HCT116 (cell line): ENCODE measurements around the gene UBE2E2. TPM values are rescaled to one million over a fixed set of nuclear protein-coding genes. Genes with fewer than 3 reads are reported as not detected.

Source experiments
- ATAC-seq: fragments of 200-7000 bp; cut with Tn5 transposase; 2 replicates; pipeline ENCODE4 v1.9.1; 2020; ENCODE audit warnings: mild to moderate bottlenecking, moderate library complexity
- BruUV-seq: library from RNA; stranded (reverse); fragments of 400-500 nt; replicated peaks from 2 replicates; lab custom pipeline; 2021; lab: Mats Ljungman, UMichigan
- CTCF ChIA-PET: fragments of 300-600 bp; sonication (Branson Sonifier 250); formaldehyde crosslinking; loops from one replicate; lab custom pipeline; 2021; ENCODE audit warnings: antibody characterized with exemption; lab: Charles Lee
- POLR2A ChIA-PET: fragments of 300-600, 350-600 bp; sonication (Branson Sonifier 250); formaldehyde crosslinking; loops from one replicate; lab custom pipeline; 2021; ENCODE audit warnings: antibody characterized with exemption; lab: Charles Lee
- RAD21 ChIA-PET, 2 experiments: fragments of 300-600 bp; sonication (Branson Sonifier 250); formaldehyde crosslinking; loops; one replicate each; lab custom pipeline; 2023; ENCODE audit warnings: low total read pairs in 2 of 2; ENCODE audit not compliant: uncharacterized antibody in 2 of 2, unreplicated experiment in 2 of 2, low non-redundant PET in 1 of 2; lab: Charles Lee
- DNase-seq: peaks from one replicate; pipeline ENCODE4 v3.0.0-alpha.2; 2010; ENCODE audit warnings: low read depth, low spot score
- H2AFZ ChIP-seq: fragments of 200-600 bp; shearing (Covaris generic), sonication (generic); 2 replicates; pipeline ENCODE4 v1.6.1; 2017; ENCODE audit warnings: low read depth, mixed run types, mixed read lengths, antibody characterized with exemption, low read length; ENCODE audit not compliant: poor library complexity, severe bottlenecking
- H3K27ac ChIP-seq: 2 replicates; pipeline ENCODE4 v1.5.1; 2012; ENCODE audit warnings: low read depth, low read length
- H3K27me3 ChIP-seq: fragments of 200-600 bp; sonication (generic); 2 replicates; pipeline ENCODE4 v1.6.1; 2016; ENCODE audit warnings: mixed run types, low read length, mixed read lengths; ENCODE audit not compliant: insufficient read depth
- H3K36me3 ChIP-seq, 2 experiments: fragments of 200-500 bp in 1 of 2; fragments of 200-600 bp in 1 of 2; sonication (Bioruptor generic) in 1 of 2; sonication (generic) in 1 of 2; 2 replicates each; pipeline versions ENCODE4 v1.5.1 to v1.6.1; 2014 to 2016; ENCODE audit warnings: low read length in 2 of 2, inconsistent platforms in 1 of 2, mixed read lengths in 1 of 2, mixed run types in 1 of 2; ENCODE audit not compliant: insufficient read depth in 2 of 2, control insufficient read depth in 1 of 2
- H3K4me1 ChIP-seq, 2 experiments: fragments of 200-600 bp in 1 of 2; sonication (generic) in 1 of 2; 2 replicates each; pipeline versions ENCODE4 v1.5.1 to v1.6.1; 2012 to 2017; ENCODE audit warnings: low read length in 2 of 2, inconsistent platforms in 1 of 2, mild to moderate bottlenecking in 1 of 2, mixed read lengths in 1 of 2, mixed run types in 1 of 2, moderate library complexity in 1 of 2; ENCODE audit not compliant: insufficient read depth in 2 of 2, control insufficient read depth in 1 of 2
- H3K4me2 ChIP-seq: fragments of 200-600 bp; sonication (generic); 2 replicates; pipeline ENCODE4 v1.6.1; 2017; ENCODE audit warnings: mixed run types, low read length, mixed read lengths
- H3K4me3 ChIP-seq, 2 experiments: fragments of 200-600 bp in 1 of 2; sonication (generic) in 1 of 2; replicated peaks in 1 of 2; 2 replicates each; pipeline ENCODE4 v1.5.1; 2011 to 2016; ENCODE audit warnings: low read length in 2 of 2, control low read depth in 1 of 2, low read depth in 1 of 2, mild to moderate bottlenecking in 1 of 2, mixed read lengths in 1 of 2, mixed run types in 1 of 2
- H3K79me2 ChIP-seq: fragments of 200-600 bp; sonication (generic); 2 replicates; pipeline ENCODE4 v1.6.1; 2017; ENCODE audit warnings: mild to moderate bottlenecking, mixed run types, low read length, moderate library complexity, mixed read lengths; ENCODE audit not compliant: insufficient read depth
- H3K9ac ChIP-seq: fragments of 200-600 bp; sonication (generic); 2 replicates; pipeline ENCODE4 v1.6.1; 2016; ENCODE audit warnings: low read length, mixed read lengths
- H3K9me2 ChIP-seq: fragments of 200-600 bp; sonication (generic), shearing (Covaris generic); 2 replicates; pipeline ENCODE4 v1.6.1; 2017; ENCODE audit warnings: mixed run types, mild to moderate bottlenecking, moderate library complexity; ENCODE audit not compliant: insufficient read depth
- H3K9me3 ChIP-seq, 2 experiments: fragments of 200-500 bp in 1 of 2; fragments of 200-600 bp in 1 of 2; sonication (Bioruptor generic) in 1 of 2; sonication (generic) in 1 of 2; 2 replicates each; pipeline ENCODE4 v1.6.1; 2014 to 2017; ENCODE audit warnings: low read length in 2 of 2, mixed read lengths in 2 of 2, inconsistent platforms in 1 of 2, low read depth in 1 of 2, mild to moderate bottlenecking in 1 of 2, mixed run types in 1 of 2, moderate library complexity in 1 of 2; ENCODE audit not compliant: control insufficient read depth in 1 of 2, insufficient read depth in 1 of 2
- H4K20me1 ChIP-seq: fragments of 200-600 bp; sonication (generic), shearing (Covaris generic); 2 replicates; pipeline ENCODE4 v1.6.1; 2017; ENCODE audit warnings: mixed run types, mild to moderate bottlenecking, moderate library complexity; ENCODE audit not compliant: insufficient read depth
- CBX3 ChIP-seq: IDR thresholded peaks from 2 replicates; pipeline ENCODE4 v1.6.1; 2012; ENCODE audit warnings: low read depth
- CEBPB ChIP-seq: IDR thresholded peaks from 2 replicates; pipeline ENCODE4 v1.6.1; 2012; ENCODE audit warnings: low read depth
- CTCF ChIP-seq, 3 experiments: fragments of 200-600 bp in 1 of 3; sonication (generic) in 1 of 3; IDR thresholded peaks in 2 of 3; conservative IDR thresholded peaks in 1 of 3; 2 replicates each; pipeline ENCODE4 v1.5.1; 2012 to 2017; ENCODE audit warnings: low read depth in 2 of 3, low read length in 2 of 3, antibody characterized with exemption in 1 of 3, borderline replicate concordance in 1 of 3, control low read depth in 1 of 3, mild to moderate bottlenecking in 1 of 3, mixed read lengths in 1 of 3, mixed run types in 1 of 3, moderate library complexity in 1 of 3; ENCODE audit not compliant: insufficient read depth in 1 of 3
- EGR1 ChIP-seq: IDR thresholded peaks from 2 replicates; pipeline ENCODE4 v1.6.1; 2012; ENCODE audit warnings: low read depth
- EZH2 ChIP-seq: fragments of 200-600 bp; sonication (generic); IDR thresholded peaks from 2 replicates; pipeline ENCODE4 v1.6.1; 2017; ENCODE audit warnings: antibody characterized with exemption, mixed run types
- EZH2phosphoT487 ChIP-seq: fragments of 200-600 bp; IDR thresholded peaks from 2 replicates; pipeline ENCODE4 v1.6.1; 2018; ENCODE audit warnings: antibody characterized with exemption, borderline replicate concordance
- FOSL1 ChIP-seq: IDR thresholded peaks from 2 replicates; pipeline ENCODE4 v1.6.1; 2012; ENCODE audit warnings: low read depth
- JUND ChIP-seq: IDR thresholded peaks from 2 replicates; pipeline ENCODE4 v1.6.1; 2012
- MAX ChIP-seq: IDR thresholded peaks from 2 replicates; pipeline ENCODE4 v1.6.1; 2012
- POLR2A ChIP-seq: IDR thresholded peaks from 2 replicates; pipeline ENCODE4 v1.7.0; 2011; ENCODE audit warnings: borderline replicate concordance; ENCODE audit not compliant: insufficient read depth, insufficient read length; ENCODE audit errors: extremely low read depth
- RAD21 ChIP-seq: IDR thresholded peaks from 2 replicates; pipeline ENCODE4 v1.6.1; 2012; ENCODE audit warnings: low read depth, mild to moderate bottlenecking
- SIN3A ChIP-seq: IDR thresholded peaks from 2 replicates; pipeline ENCODE4 v1.6.1; 2012; ENCODE audit warnings: low read depth
- SP1 ChIP-seq: IDR thresholded peaks from 2 replicates; pipeline ENCODE4 v1.6.1; 2012; ENCODE audit warnings: low read depth
- SRF ChIP-seq: IDR thresholded peaks from 2 replicates; pipeline ENCODE4 v1.6.1; 2012; ENCODE audit warnings: low read depth
- TCF7L2 ChIP-seq: IDR thresholded peaks from 2 replicates; pipeline ENCODE4 v1.7.0; 2011; ENCODE audit warnings: borderline replicate concordance, inconsistent platforms; ENCODE audit not compliant: insufficient read depth, insufficient read length; ENCODE audit errors: extremely low read depth
- YY1 ChIP-seq: IDR thresholded peaks from 2 replicates; pipeline ENCODE4 v1.6.1; 2011; ENCODE audit warnings: low read length, low read depth, moderate library complexity, mild to moderate bottlenecking; ENCODE audit not compliant: insufficient replicate concordance; ENCODE audit errors: extremely low read depth
- ZFX ChIP-seq: fragments of 450-650 bp; IDR thresholded peaks from 2 replicates; pipeline ENCODE4 v1.6.1; 2017
- ZNF274 ChIP-seq: fragments of 200-500 bp; sonication (Bioruptor generic); IDR thresholded peaks from 2 replicates; pipeline ENCODE4 v1.6.1; 2014; ENCODE audit warnings: mild to moderate bottlenecking, low read depth, low read length, inconsistent platforms
- intact Hi-C: fragments of 100-400 bp; cut with micrococcal nuclease; formaldehyde crosslinking; loops from 2 replicates; pipeline ENCODE4 v1.10.0; 2022
- total RNA-seq: library from RNA; stranded (reverse); gene quantifications from one replicate; pipeline ENCODE4 v1.2.1, GENCODE V29; 2021; ENCODE audit not compliant: unreplicated experiment

The UBE2E2 gene
- total RNA-seq, 1 experiment from 2014 or later: 21.4 TPM

GRCh38 chr3:23490459-23490858 is 287.3 kb downstream of the UBE2E2 start:
- Histone ChIP-seq H3K27me3 (no peaks in the 10 kb centered on the region), H3K9ac (no peak overlapping the region), H3K4me3 (no peak overlapping the region), H2AFZ (no peak overlapping the region), H3K4me2 (no peak overlapping the region; the same call in 1 of the 2 replicates), H3K4me1 (peaks cover 0 to 8% of the 10 kb centered on the region in 2 experiments; a peak in 2 of 4 replicates), H4K20me1 (no peaks in the 10 kb centered on the region), H3K36me3 (no peaks in the 10 kb centered on the region), H3K79me2 (no peaks in the 10 kb centered on the region), H3K9me3 (no peaks in the 10 kb centered on the region), H3K9me2 (no peaks in the 10 kb centered on the region), H3K27ac (no peak overlapping the region)
- BruUV-seq: no TSS peak
- DNase-seq (no peak), ATAC-seq (no peak)
- POLR2A ChIA-PET: no interaction called here
- CTCF ChIA-PET: no interaction called here
- TF ChIP-seq JUND (no peak), TCF7L2 (no peak), FOSL1 (no peak; the same call in 1 of the 2 replicates), MAX (no peak), EZH2phosphoT487 (no peak), CBX3 (no peak), RAD21 (no peak)
- RAD21 ChIA-PET: no interaction called here
- intact Hi-C loops: no loop called here

GRCh38 chr3:23492057-23492456 is 288.9 kb downstream of the UBE2E2 start:
- BruUV-seq: no TSS peak
- ChIA-PET RAD21 (no interaction called here), CTCF (no interaction called here), POLR2A (no interaction called here)
- Histone ChIP-seq H3K9me2 (no peaks in the 10 kb centered on the region), H2AFZ (no peak overlapping the region), H3K9ac (no peak overlapping the region), H4K20me1 (no peaks in the 10 kb centered on the region), H3K27me3 (no peaks in the 10 kb centered on the region), H3K4me1 (peaks cover 0 to 8% of the 10 kb centered on the region in 2 experiments; a peak in 2 of 4 replicates), H3K27ac (no peak overlapping the region), H3K9me3 (no peaks in the 10 kb centered on the region), H3K79me2 (no peaks in the 10 kb centered on the region), H3K4me2 (no peak overlapping the region), H3K36me3 (no peaks in the 10 kb centered on the region), H3K4me3 (no peak overlapping the region)
- DNase-seq: no peak
- ATAC-seq: no peak
- intact Hi-C loops: no loop called here
- TF ChIP-seq SRF (no peak), CBX3 (no peak), SP1 (no peak), TCF7L2 (no peak), POLR2A (no peak), CEBPB (no peak), EZH2 (no peak), CTCF (IDR thresholded peaks at IDR 0.05 in 2 of 3, conservative IDR thresholded peaks at IDR 0.05 in 1 of 3; ENCODE audit: borderline replicate concordance in 1 of 3, insufficient read depth in 1 of 3, low read depth in 2 of 3, low read length in 2 of 3) (no peak), JUND (no peak), SIN3A (no peak), FOSL1 (no peak), ZNF274 (no peak), EGR1 (no peak), YY1 (no peak), MAX (no peak), ZFX (no peak), RAD21 (no peak)
